ENCODE results near the gene LPIN1. TPM values are rescaled to one million over a fixed set of nuclear protein-coding genes. Genes with fewer than 3 reads are reported as not detected.
"Not testable (repeated sequence)": the region's sequence is repeated elsewhere in the genome, so short reads cannot be mapped to it uniquely, and the experiment has no call there.

Gene LPIN1
- total RNA-seq, 1 donor from 2014 or later = 13.8 TPM

- peaks cover 0 to 17% of the 10 kb centered on the region in 2 donors for H3K4me1 ChIP-seq
- H3K36me3 ChIP-seq = no peaks in the 10 kb centered on the region
- no peaks in the 10 kb centered on the region for H3K27me3 ChIP-seq
- peak in 1 of 2 donors; percentile 70 for DNase-seq (ENCODE audit: low spot score in 2 of 2)
- peak overlapping the region; percentile 17 to 57 for H3K27ac ChIP-seq
- TF ChIP-seq CTCF (IDR thresholded peaks at IDR 0.05) = no peak
- intact Hi-C loops (cut with DNase I) = no loop called here
- H3K9me3 ChIP-seq = no peaks in the 10 kb centered on the region
- H3K4me3 ChIP-seq = peak overlapping the region; percentile 14 to 16
Measured at GRCh38 chr2:11753886-11754699, 7.7 kb downstream of the LPIN1 start.

- peaks cover 0 to 17% of the 10 kb centered on the region in 2 donors for H3K4me1 ChIP-seq
- H3K9me3 ChIP-seq = no peaks in the 10 kb centered on the region
- H3K27me3 ChIP-seq = no peaks in the 10 kb centered on the region
- H3K4me3 ChIP-seq = no peak overlapping the region
- H3K36me3 ChIP-seq = no peaks in the 10 kb centered on the region
- no peak overlapping the region for H3K27ac ChIP-seq
- intact Hi-C loops (cut with DNase I) = no loop called here
- no peak for DNase-seq (ENCODE audit: low spot score in 2 of 2)
- no peak for TF ChIP-seq CTCF (IDR thresholded peaks at IDR 0.05)
Measured at GRCh38 chr2:11754700-11755015, 8.2 kb downstream of the LPIN1 start.

GRCh38 chr2:11757101-11757500 lies 10.7 kb downstream of the LPIN1 start:
- no peaks in the 10 kb centered on the region for H3K36me3 ChIP-seq
- peaks cover 0 to 17% of the 10 kb centered on the region in 2 donors for H3K4me1 ChIP-seq
- TF ChIP-seq CTCF (IDR thresholded peaks at IDR 0.05) = no peak
- no peaks in the 10 kb centered on the region for H3K27me3 ChIP-seq
- H3K9me3 ChIP-seq = no peaks in the 10 kb centered on the region
- DNase-seq (ENCODE audit: low spot score in 2 of 2) = no peak
- intact Hi-C loops (cut with DNase I) = no loop called here
- H3K27ac ChIP-seq = no peak overlapping the region
- H3K4me3 ChIP-seq = no peak overlapping the region

GRCh38 chr2:11758187-11758586 lies 11.8 kb downstream of the LPIN1 start:
- intact Hi-C loops (cut with DNase I) = no loop called here
- H3K9me3 ChIP-seq = no peaks in the 10 kb centered on the region
- DNase-seq (ENCODE audit: low spot score in 2 of 2) = no peak
- peaks cover 0 to 16% of the 10 kb centered on the region in 2 donors for H3K4me1 ChIP-seq
- peaks cover 0 to 4% of the 10 kb centered on the region in 2 donors for H3K36me3 ChIP-seq
- H3K27me3 ChIP-seq = no peaks in the 10 kb centered on the region
- H3K27ac ChIP-seq = no peak overlapping the region
- no peak overlapping the region for H3K4me3 ChIP-seq
- TF ChIP-seq CTCF (IDR thresholded peaks at IDR 0.05) = no peak

GRCh38 chr2:11758647-11759046 lies 12.2 kb downstream of the LPIN1 start:
- Histone ChIP-seq H3K27ac (no peak overlapping the region), H3K9me3 (no peaks in the 10 kb centered on the region), H3K4me3 (no peak overlapping the region), H3K27me3 (no peaks in the 10 kb centered on the region), H3K4me1 (peaks cover 0 to 11% of the 10 kb centered on the region in 2 donors), H3K36me3 (peaks cover 0 to 4% of the 10 kb centered on the region in 2 donors)
- TF ChIP-seq CTCF (IDR thresholded peaks at IDR 0.05) = no peak
- intact Hi-C loops (cut with DNase I) = no loop called here
- no peak for DNase-seq (ENCODE audit: low spot score in 2 of 2)

GRCh38 chr2:11759182-11759975 lies 12.9 kb downstream of the LPIN1 start:
- H3K9me3 ChIP-seq; DNase-seq (ENCODE audit: low spot score in 2 of 2); H3K27me3 ChIP-seq; H3K36me3 ChIP-seq; H3K27ac ChIP-seq; intact Hi-C loops (cut with DNase I); H3K4me3 ChIP-seq; H3K4me1 ChIP-seq: not testable (repeated sequence)

Data from ascending aorta (tissue), 2 donors.